Neuronal stem cell (in vitro differentiated cells): ENCODE data around the gene TSPAN14.

Source experiments
- DNase-seq: peaks from one replicate; pipeline ENCODE4 v3.0.0-alpha.2; 2013; ENCODE audit warnings: low spot score
- H2AFZ ChIP-seq: one replicate; pipeline ENCODE4 v1.6.1; 2013; ENCODE audit warnings: mild to moderate bottlenecking, low read length, inconsistent platforms
- H2AK5ac ChIP-seq: 2 replicates; pipeline ENCODE4 v1.6.1; 2013; ENCODE audit warnings: low read depth, mild to moderate bottlenecking, inconsistent platforms, low read length, moderate library complexity, mixed read lengths
- H2BK120ac ChIP-seq: 2 replicates; pipeline ENCODE4 v1.6.1; 2013; ENCODE audit warnings: low read depth, mild to moderate bottlenecking, inconsistent platforms, low read length, moderate library complexity, mixed read lengths
- H2BK12ac ChIP-seq: one replicate; pipeline ENCODE4 v1.6.1; 2013; ENCODE audit warnings: low read length, inconsistent platforms
- H2BK15ac ChIP-seq: 2 replicates; pipeline ENCODE4 v1.6.1; 2013; ENCODE audit warnings: mild to moderate bottlenecking, low read length, inconsistent platforms, mixed read lengths
- H2BK5ac ChIP-seq: one replicate; pipeline ENCODE4 v1.6.1; 2013; ENCODE audit warnings: inconsistent platforms, mild to moderate bottlenecking, low read length, moderate library complexity
- H3K14ac ChIP-seq: one replicate; pipeline ENCODE4 v1.6.1; 2013; ENCODE audit warnings: low read length, inconsistent platforms
- H3K18ac ChIP-seq: 2 replicates; pipeline ENCODE4 v1.6.1; 2013; ENCODE audit warnings: low read length, inconsistent platforms
- H3K23ac ChIP-seq: 2 replicates; pipeline ENCODE4 v1.6.1; 2013; ENCODE audit warnings: low read depth, mild to moderate bottlenecking, mixed read lengths, low read length, inconsistent platforms; ENCODE audit not compliant: poor library complexity
- H3K27ac ChIP-seq: replicated peaks from 3 replicates; pipeline ENCODE4 v1.5.1; 2013; ENCODE audit warnings: low read length, inconsistent platforms
- H3K27me3 ChIP-seq, 3 experiments: 2 replicates each; pipeline ENCODE4 v1.6.1; 2013; ENCODE audit warnings: low read length in 3 of 3, mild to moderate bottlenecking in 2 of 3, inconsistent platforms in 1 of 3, low read depth in 1 of 3, mixed read lengths in 1 of 3, moderate library complexity in 1 of 3; ENCODE audit not compliant: control insufficient read depth in 3 of 3, insufficient read depth in 3 of 3
- H3K36me3 ChIP-seq, 2 donors: replicated peaks in 1 of 2; 2 replicates each; pipeline ENCODE4 v1.6.1; 2013; ENCODE audit warnings: low read length in 2 of 2; ENCODE audit not compliant: control insufficient read depth in 2 of 2, insufficient read depth in 2 of 2
- H3K4ac ChIP-seq: 2 replicates; pipeline ENCODE4 v1.6.1; 2013; ENCODE audit warnings: inconsistent platforms, mild to moderate bottlenecking, low read length, moderate library complexity
- H3K4me1 ChIP-seq, 2 donors: 1 replicate in 1 of 2; 2 replicates in 1 of 2; pipeline ENCODE4 v1.6.1; 2013; ENCODE audit warnings: low read length in 2 of 2, low read depth in 1 of 2; ENCODE audit not compliant: control insufficient read depth in 2 of 2, insufficient read depth in 1 of 2
- H3K4me2 ChIP-seq: one replicate; pipeline ENCODE4 v1.6.1; 2013; ENCODE audit warnings: mild to moderate bottlenecking, low read length, inconsistent platforms; ENCODE audit not compliant: insufficient read depth, poor library complexity, severe bottlenecking
- H3K4me3 ChIP-seq, 2 donors: 2 replicates each; pipeline ENCODE4 v1.5.1; 2013; ENCODE audit warnings: low read length in 2 of 2, mild to moderate bottlenecking in 2 of 2, inconsistent platforms in 1 of 2, moderate library complexity in 1 of 2
- H3K79me1 ChIP-seq: one replicate; pipeline ENCODE4 v1.6.1; 2013; ENCODE audit warnings: low read depth, mild to moderate bottlenecking, inconsistent platforms, low read length, moderate library complexity
- H3K9ac ChIP-seq: one replicate; pipeline ENCODE4 v1.6.1; 2013; ENCODE audit warnings: mild to moderate bottlenecking, low read depth, low read length, inconsistent platforms; ENCODE audit not compliant: poor library complexity
- H3K9me3 ChIP-seq, 2 donors: replicated peaks in 1 of 2; 2 replicates each; pipeline versions ENCODE3 to v1.6.1; 2013; ENCODE audit warnings: low read length in 2 of 2, mild to moderate bottlenecking in 2 of 2, inconsistent platforms in 1 of 2, low read depth in 1 of 2, mixed read lengths in 1 of 2, moderate library complexity in 1 of 2; ENCODE audit not compliant: control insufficient read depth in 2 of 2, insufficient read depth in 1 of 2
- H4K8ac ChIP-seq: one replicate; pipeline ENCODE4 v1.6.1; 2013; ENCODE audit warnings: low read depth, mild to moderate bottlenecking, inconsistent platforms, low read length, moderate library complexity
- H4K91ac ChIP-seq: one replicate; pipeline ENCODE4 v1.6.1; 2013; ENCODE audit warnings: low read length, low read depth, mild to moderate bottlenecking, inconsistent platforms; ENCODE audit not compliant: poor library complexity
- WGBS, 2 donors: extraction: QIAGEN DNeasy Blood & Tissue Kit; methylation state at CpG; one replicate each; pipeline ENCODE4 v1.1.7; 2013; ENCODE audit warnings: missing lambda C conversion rate in 2 of 2, mixed read lengths in 1 of 2; ENCODE audit not compliant: insufficient read length in 2 of 2, insufficient replicate concordance in 1 of 2; ENCODE audit errors: extremely low coverage in 2 of 2; 5-methylcytosine and 5-hydroxymethylcytosine counted together

The TSPAN14 gene

DNA sequence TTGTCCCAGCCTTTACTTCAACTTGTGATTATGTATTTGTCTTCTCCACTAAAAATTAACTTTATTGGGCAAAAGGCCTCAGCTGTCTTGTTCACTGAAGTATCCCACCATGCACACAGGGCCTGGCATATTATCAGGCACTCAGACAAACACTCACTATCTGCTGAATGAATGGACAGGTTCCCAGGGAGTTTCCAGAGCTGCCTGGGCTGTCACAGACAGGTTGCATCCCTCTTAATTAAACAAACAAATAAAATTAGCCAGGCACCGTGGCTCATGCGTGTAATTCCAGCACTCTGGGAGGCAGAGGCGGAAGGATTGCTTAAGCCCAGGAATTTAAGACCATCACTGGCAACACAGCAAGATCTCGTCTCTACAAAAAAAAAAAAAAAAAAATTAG, 1.5 kb upstream of the TSPAN14 start:
- Histone ChIP-seq H3K14ac (no peak overlapping the region), H3K4me2 (no peak overlapping the region), H3K4me3 (no peak overlapping the region), H3K4ac (no peak overlapping the region), H2BK5ac (no peak overlapping the region), H3K18ac (no peak overlapping the region), H3K27ac (no peak overlapping the region), H2AFZ (no peak overlapping the region), H2BK12ac (no peak overlapping the region), H3K79me1 (peaks cover 12% of the 10 kb centered on the region), H2AK5ac (no peak overlapping the region), H4K91ac (no peak overlapping the region), H2BK120ac (no peak overlapping the region), H3K9me3 (peaks cover 0 to 2% of the 10 kb centered on the region in 2 donors), H3K27me3 (no peaks in the 10 kb centered on the region), H3K23ac (no peak overlapping the region), H4K8ac (no peak overlapping the region), H3K9ac (no peak overlapping the region), H2BK15ac (no peak overlapping the region), H3K4me1 (peaks cover 10 to 17% of the 10 kb centered on the region in 2 donors), H3K36me3 (peaks cover 0 to 12% of the 10 kb centered on the region in 2 donors)
- DNase-seq, result no peak
- no CpG with 5 or more reads among the region's 4 CpGs for WGBS, 2 donors

DNA sequence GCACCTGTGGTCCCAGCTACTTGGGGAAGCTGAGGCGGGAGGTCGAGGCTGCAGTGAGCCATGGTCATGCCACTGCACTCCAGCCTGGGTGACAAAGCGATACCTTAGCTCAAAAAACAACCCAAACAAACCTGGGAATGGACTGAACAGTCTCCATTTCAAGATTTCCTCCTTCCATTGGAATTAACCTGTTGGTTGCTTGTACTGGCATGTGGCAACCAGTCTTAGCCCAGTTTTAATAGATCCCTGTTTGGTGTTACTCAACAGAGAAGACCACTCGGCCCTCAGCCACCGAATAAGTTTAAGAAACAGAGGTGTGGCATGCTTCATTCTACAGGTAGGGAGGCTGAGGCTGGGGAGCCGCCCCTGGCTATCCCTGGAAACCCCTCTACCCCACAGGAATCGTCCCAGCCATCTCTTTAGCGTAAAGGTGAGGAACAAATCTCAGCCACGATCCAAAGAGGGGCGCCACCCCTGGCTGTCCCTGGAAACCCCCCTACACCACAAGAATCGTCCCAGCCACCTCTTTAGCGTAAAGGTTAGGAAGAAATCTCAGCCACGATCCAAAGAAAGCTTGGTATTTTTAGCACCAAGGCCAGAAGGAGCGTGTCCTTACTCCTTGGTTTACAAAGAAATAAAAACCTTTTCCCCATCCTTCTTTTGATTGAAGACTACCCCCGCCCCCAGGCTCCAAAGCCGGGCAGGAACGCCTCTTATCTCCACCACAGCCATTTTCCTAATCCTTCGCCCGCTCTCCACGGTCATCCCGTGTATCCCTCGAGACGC, 861 bp upstream of the TSPAN14 start:
- H2BK120ac ChIP-seq, result no peak overlapping the region
- H3K14ac ChIP-seq, result peak overlapping the region; percentile 47
- peak overlapping the region; percentile 14 for H2BK5ac ChIP-seq
- H3K36me3 ChIP-seq, result peaks cover 0 to 18% of the 10 kb centered on the region in 2 donors
- peak overlapping the region; percentile 69 for H2BK15ac ChIP-seq
- peak overlapping the region; percentile 67 to 81 for H3K4me3 ChIP-seq
- WGBS, 2 donors, result no CpG with 5 or more reads among the region's 23 CpGs
- H4K8ac ChIP-seq, result peak overlapping the region; percentile 88
- no peaks in the 10 kb centered on the region for H3K27me3 ChIP-seq
- H3K79me1 ChIP-seq, result peaks cover 12% of the 10 kb centered on the region
- H3K4me2 ChIP-seq, result peak overlapping the region; percentile 76
- no peak overlapping the region for H4K91ac ChIP-seq
- no peak overlapping the region for H2AK5ac ChIP-seq
- peak overlapping the region; percentile 97 for H2AFZ ChIP-seq
- peak overlapping the region; percentile 65 for H2BK12ac ChIP-seq
- peak overlapping the region; percentile 62 for H3K27ac ChIP-seq
- H3K23ac ChIP-seq, result peak overlapping the region; percentile 56
- H3K18ac ChIP-seq, result peak overlapping the region; percentile 96
- DNase-seq, result no peak
- H3K4ac ChIP-seq, result peak overlapping the region; percentile 60
- H3K9ac ChIP-seq, result peak overlapping the region; percentile 85
- H3K4me1 ChIP-seq, result peaks cover 14 to 17% of the 10 kb centered on the region in 2 donors
- H3K9me3 ChIP-seq, result peaks cover 0 to 2% of the 10 kb centered on the region in 2 donors

DNA sequence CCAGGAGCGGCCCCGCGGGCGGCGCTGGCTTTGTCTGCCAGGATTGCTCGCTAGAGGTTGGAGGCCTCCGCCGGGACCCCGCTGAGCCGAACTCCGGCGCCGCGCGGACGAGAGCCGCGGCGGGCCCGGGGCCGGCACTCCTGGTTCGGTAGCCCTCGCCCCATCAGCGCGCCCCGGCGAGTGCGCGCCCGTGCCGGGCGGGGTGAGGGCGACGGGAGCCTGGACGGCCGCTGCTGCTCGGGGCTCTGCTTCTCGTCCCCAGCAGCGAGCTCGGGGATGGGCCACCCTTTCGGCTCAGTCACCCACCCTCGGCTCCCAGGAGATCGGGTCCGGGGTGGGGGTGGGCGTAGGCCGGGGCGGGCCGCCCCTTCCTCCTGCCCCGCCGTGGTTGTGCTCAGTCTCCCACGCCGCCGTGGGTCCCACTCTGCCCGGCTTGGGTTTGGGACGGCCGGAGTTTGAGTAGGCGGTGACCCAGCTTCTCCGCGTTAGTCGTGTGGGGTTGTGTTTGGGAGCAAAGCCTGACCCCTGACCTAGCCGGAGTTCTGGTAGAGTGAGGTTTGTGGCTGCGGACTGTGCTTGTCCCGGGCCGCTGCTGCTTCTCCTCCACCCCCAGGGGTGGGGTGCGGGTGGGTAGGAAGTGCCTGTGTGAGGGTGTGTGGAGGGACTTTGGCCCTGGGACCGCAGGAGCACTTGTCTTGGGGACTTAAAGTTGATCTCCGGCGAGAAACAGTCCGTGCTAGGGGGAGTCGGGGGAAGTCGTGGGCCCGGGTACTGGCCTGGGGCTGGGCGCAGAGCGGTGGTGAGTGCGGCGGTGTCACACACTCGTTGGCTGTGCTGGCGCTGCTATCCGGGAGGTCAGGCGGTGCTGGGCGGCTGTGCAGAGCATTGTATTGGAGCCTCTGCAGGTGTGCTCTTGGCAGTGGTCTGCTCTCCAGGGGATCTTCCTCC, 677 bp downstream of the TSPAN14 start:
- no CpG with 5 or more reads among the region's 81 CpGs for WGBS, 2 donors
- peaks cover 22 to 30% of the 10 kb centered on the region in 2 donors for H3K4me1 ChIP-seq

More for the DNA sequence above, 677 bp downstream of the TSPAN14 start:
- Histone ChIP-seq H4K91ac (no peak overlapping the region), H3K23ac (peak overlapping the region; percentile 49), H3K4me3 (peak overlapping the region; percentile 95 to 99), H3K4ac (peak overlapping the region; percentile 4), H4K8ac (no peak overlapping the region), H2AK5ac (peak overlapping the region; percentile 82), H3K9me3 (peaks cover 0 to 2% of the 10 kb centered on the region in 2 donors), H2BK120ac (peak overlapping the region; percentile 65), H2BK15ac (peak overlapping the region; percentile 62), H2BK5ac (peak overlapping the region; percentile 87), H2BK12ac (peak overlapping the region; percentile 25), H3K14ac (peak overlapping the region; percentile 76), H3K36me3 (peaks cover 0 to 24% of the 10 kb centered on the region in 2 donors), H3K27ac (peak overlapping the region; percentile 78), H3K27me3 (no peaks in the 10 kb centered on the region), H3K79me1 (peaks cover 12% of the 10 kb centered on the region), H3K18ac (peak overlapping the region; percentile 97), H2AFZ (peak overlapping the region; percentile 91), H3K4me2 (peak overlapping the region; percentile 76), H3K9ac (peak overlapping the region; percentile 94)
- no peak for DNase-seq
